OCI-LY1 (cell line): Measurements from ENCODE around the gene ZSWIM1.

ENCODE experiments used
- H2AFZ ChIP-seq: fragments of 200-600 bp; sonication (generic), shearing (Covaris generic); 2 replicates; pipeline ENCODE4 v1.6.0; 2014; ENCODE audit warnings: antibody characterized with exemption, mild to moderate bottlenecking, low read length
- H3F3A ChIP-seq: fragments of 200-600 bp; sonication (generic), shearing (Covaris generic); 2 replicates; pipeline ENCODE4 v1.6.0; 2014; ENCODE audit warnings: mild to moderate bottlenecking, antibody characterized with exemption, low read length, moderate library complexity; ENCODE audit not compliant: insufficient read depth
- H3K27ac ChIP-seq: fragments of 200-600 bp; sonication (generic); 2 replicates; pipeline ENCODE4 v1.5.1; 2014; ENCODE audit warnings: low read length, mixed run types, mild to moderate bottlenecking, low read depth; ENCODE audit not compliant: poor library complexity, severe bottlenecking
- H3K27me3 ChIP-seq: fragments of 200-600 bp; sonication (generic); 2 replicates; pipeline ENCODE4 v1.6.0; 2014; ENCODE audit warnings: antibody characterized with exemption, mild to moderate bottlenecking, low read length, moderate library complexity; ENCODE audit not compliant: insufficient read depth
- H3K36me3 ChIP-seq: fragments of 200-600 bp; sonication (generic); 2 replicates; pipeline ENCODE4 v1.6.1; 2014; ENCODE audit warnings: mild to moderate bottlenecking, antibody characterized with exemption, low read length, moderate library complexity, mixed read lengths; ENCODE audit not compliant: insufficient read depth
- H3K4me1 ChIP-seq: fragments of 200-600 bp; sonication (generic); 2 replicates; pipeline ENCODE4 v1.5.1; 2014; ENCODE audit warnings: mild to moderate bottlenecking, low read length, moderate library complexity; ENCODE audit not compliant: insufficient read depth, severe bottlenecking
- H3K4me2 ChIP-seq: fragments of 200-600 bp; sonication (generic), shearing (Covaris generic); 2 replicates; pipeline ENCODE4 v1.6.1; 2014; ENCODE audit warnings: low read length
- H3K4me3 ChIP-seq: fragments of 200-600 bp; sonication (generic); 2 replicates; pipeline ENCODE4 v1.5.1; 2014; ENCODE audit warnings: low read length, low read depth, mild to moderate bottlenecking, mixed read lengths; ENCODE audit not compliant: poor library complexity, severe bottlenecking
- H3K79me2 ChIP-seq: fragments of 200-600 bp; shearing (Covaris generic); 2 replicates; pipeline ENCODE4 v1.6.1; 2016; ENCODE audit warnings: mixed run types, low read length, mixed read lengths; ENCODE audit not compliant: insufficient read depth
- H3K9ac ChIP-seq: fragments of 200-600 bp; sonication (generic), shearing (Covaris generic); 2 replicates; pipeline ENCODE4 v1.6.1; 2014; ENCODE audit warnings: mild to moderate bottlenecking, low read length, mixed read lengths
- H3K9me2 ChIP-seq: fragments of 200-600 bp; sonication (generic), shearing (Covaris generic); 2 replicates; pipeline ENCODE4 v1.6.1; 2014; ENCODE audit warnings: low read depth, mild to moderate bottlenecking, low read length, mixed read lengths
- H3K9me3 ChIP-seq: fragments of 200-600 bp; shearing (Covaris generic); 2 replicates; pipeline ENCODE4 v1.6.1; 2014; ENCODE audit warnings: low read length, mixed read lengths
- H4K20me1 ChIP-seq: fragments of 200-600 bp; sonication (generic), shearing (Covaris generic); 2 replicates; pipeline ENCODE4 v1.6.0; 2016; ENCODE audit warnings: mild to moderate bottlenecking, low read length; ENCODE audit not compliant: insufficient read depth
- EZH2 ChIP-seq: fragments of 200-600 bp; sonication (generic), shearing (Covaris generic); IDR thresholded peaks from 2 replicates; pipeline ENCODE4 v1.8.0; 2017; ENCODE audit warnings: borderline replicate concordance, mixed run types, mild to moderate bottlenecking, antibody characterized with exemption, low read length, moderate library complexity, mixed read lengths
- TF ChIP-seq, protein P1 (sequence below): fragments of 200-600 bp; sonication (generic), shearing (Covaris generic); IDR thresholded peaks from 2 replicates; pipeline ENCODE4 v1.5.1; 2017; ENCODE audit warnings: mild to moderate bottlenecking, antibody characterized with exemption, low read length, moderate library complexity, mixed read lengths

ZSWIM1 gene

GRCh38 chr20:45880988-45881788 lies at the start of gene ZSWIM1:
TSS of gene ZSWIM1 (plus strand) at chr20:45881227. CDS start at chr20:45882593, 1,366 bp downstream.
- H3K4me2 ChIP-seq, result peak within 1 kb of the TSS; percentile 96
- no peak within 1 kb of the TSS for H2AFZ ChIP-seq
- no peaks in the 10 kb centered on the region for H3F3A ChIP-seq
- peak within 1 kb of the TSS; percentile 39 for H3K27ac ChIP-seq
- H3K36me3 ChIP-seq, result peaks cover 50% of the 10 kb centered on the region
- H3K9me2 ChIP-seq, result no peaks in the 10 kb centered on the region
- peak within 1 kb of the TSS; percentile 95 for H3K9ac ChIP-seq
- H3K79me2 ChIP-seq, result peaks cover 4% of the 10 kb centered on the region
- TF ChIP-seq, protein P1, sequence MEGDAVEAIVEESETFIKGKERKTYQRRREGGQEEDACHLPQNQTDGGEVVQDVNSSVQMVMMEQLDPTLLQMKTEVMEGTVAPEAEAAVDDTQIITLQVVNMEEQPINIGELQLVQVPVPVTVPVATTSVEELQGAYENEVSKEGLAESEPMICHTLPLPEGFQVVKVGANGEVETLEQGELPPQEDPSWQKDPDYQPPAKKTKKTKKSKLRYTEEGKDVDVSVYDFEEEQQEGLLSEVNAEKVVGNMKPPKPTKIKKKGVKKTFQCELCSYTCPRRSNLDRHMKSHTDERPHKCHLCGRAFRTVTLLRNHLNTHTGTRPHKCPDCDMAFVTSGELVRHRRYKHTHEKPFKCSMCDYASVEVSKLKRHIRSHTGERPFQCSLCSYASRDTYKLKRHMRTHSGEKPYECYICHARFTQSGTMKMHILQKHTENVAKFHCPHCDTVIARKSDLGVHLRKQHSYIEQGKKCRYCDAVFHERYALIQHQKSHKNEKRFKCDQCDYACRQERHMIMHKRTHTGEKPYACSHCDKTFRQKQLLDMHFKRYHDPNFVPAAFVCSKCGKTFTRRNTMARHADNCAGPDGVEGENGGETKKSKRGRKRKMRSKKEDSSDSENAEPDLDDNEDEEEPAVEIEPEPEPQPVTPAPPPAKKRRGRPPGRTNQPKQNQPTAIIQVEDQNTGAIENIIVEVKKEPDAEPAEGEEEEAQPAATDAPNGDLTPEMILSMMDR, result no peak
- TF ChIP-seq EZH2, result no peak
- H3K4me1 ChIP-seq, result peaks cover 13% of the 10 kb centered on the region
- no peaks in the 10 kb centered on the region for H3K9me3 ChIP-seq
- no peaks in the 10 kb centered on the region for H3K27me3 ChIP-seq
- peak within 1 kb of the TSS; percentile 91 for H3K4me3 ChIP-seq
- no peaks in the 10 kb centered on the region for H4K20me1 ChIP-seq

- H3K4me1 ChIP-seq, result peaks cover 13% of the 10 kb centered on the region
- no peak overlapping the region for H3K4me2 ChIP-seq
- no peaks in the 10 kb centered on the region for H3K36me3 ChIP-seq
- H3F3A ChIP-seq, result no peaks in the 10 kb centered on the region
- no peak overlapping the region for H3K27ac ChIP-seq
- H3K79me2 ChIP-seq, result no peaks in the 10 kb centered on the region
- no peaks in the 10 kb centered on the region for H4K20me1 ChIP-seq
- H3K4me3 ChIP-seq, result no peak overlapping the region
- TF ChIP-seq, protein P1, result no peak
- no peak for TF ChIP-seq EZH2
- H2AFZ ChIP-seq, result no peak overlapping the region
- peaks cover 9% of the 10 kb centered on the region; the same call in 1 of the 2 replicates for H3K27me3 ChIP-seq
- H3K9me2 ChIP-seq, result no peaks in the 10 kb centered on the region
- H3K9me3 ChIP-seq, result no peaks in the 10 kb centered on the region
- no peak overlapping the region for H3K9ac ChIP-seq
Observed at GRCh38 chr20:45832619-45833018, 48.4 kb upstream of the ZSWIM1 start.

DNA sequence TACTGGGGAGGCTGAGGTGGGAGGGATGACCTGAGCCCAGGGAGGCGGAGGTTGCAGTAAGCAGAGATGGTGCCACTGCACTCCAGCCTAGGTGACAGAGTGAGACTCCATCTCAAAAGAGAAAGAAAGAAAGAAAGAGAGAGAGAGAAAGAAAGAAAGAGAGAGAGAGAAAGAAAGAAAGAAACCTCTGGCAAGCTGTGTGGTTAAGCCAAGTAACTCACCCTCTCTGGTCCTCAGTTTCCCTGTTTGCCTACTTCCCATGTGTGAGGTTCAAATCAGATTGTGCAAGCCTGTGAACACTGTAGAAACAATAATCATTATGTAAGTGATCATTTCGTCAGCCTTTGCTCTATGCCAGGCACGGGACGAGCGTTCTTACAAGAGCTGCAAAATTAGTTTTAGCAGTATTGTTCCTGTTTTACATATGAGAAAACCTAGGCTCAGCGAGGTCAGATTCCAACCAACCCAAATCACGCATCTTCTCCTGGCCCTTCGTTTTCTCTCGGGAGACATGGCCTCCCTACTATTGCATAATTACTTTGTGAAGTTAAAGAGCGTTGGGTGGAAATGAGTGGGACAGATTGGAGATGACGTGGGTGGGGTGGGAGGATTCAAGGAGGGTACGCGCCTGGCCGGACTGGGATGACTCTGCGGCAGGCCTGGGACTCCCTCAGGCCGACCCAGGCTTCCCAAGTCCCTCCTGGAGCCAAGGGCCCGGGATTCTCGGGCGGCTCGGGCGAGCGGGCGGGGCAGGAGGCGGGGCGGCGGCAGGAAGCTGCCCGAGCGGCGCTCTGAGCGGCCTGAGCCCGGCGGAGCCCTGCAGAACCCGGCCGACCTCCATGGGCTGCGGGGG lies 47.8 kb upstream of the ZSWIM1 start, which contains the start of gene SNX21:
SNX21 (plus strand) TSS at position 770 of the 853 bp plus-strand sequence. CDS start 121 bp downstream, outside the sequence.
- H3K27ac ChIP-seq, result no peak within 1 kb of the TSS
- no peaks in the 10 kb centered on the region for H3K36me3 ChIP-seq
- H3K4me3 ChIP-seq, result peak within 1 kb of the TSS; percentile 63
- peaks cover 9% of the 10 kb centered on the region; the same call in 1 of the 2 replicates for H3K27me3 ChIP-seq
- no peaks in the 10 kb centered on the region for H3F3A ChIP-seq
- no peak within 1 kb of the TSS for H2AFZ ChIP-seq
- peaks cover 13% of the 10 kb centered on the region for H3K4me1 ChIP-seq
- no peaks in the 10 kb centered on the region for H3K9me2 ChIP-seq
- peak within 1 kb of the TSS; percentile 79 for H3K4me2 ChIP-seq
- peak within 1 kb of the TSS; percentile 47; the same call in 1 of the 2 replicates for H3K9ac ChIP-seq
- H3K79me2 ChIP-seq, result no peaks in the 10 kb centered on the region
- H4K20me1 ChIP-seq, result no peaks in the 10 kb centered on the region
- TF ChIP-seq, protein P1, result no peak
- TF ChIP-seq EZH2, result no peak
- H3K9me3 ChIP-seq, result no peaks in the 10 kb centered on the region
